K562 (cell line): ENCODE results near the gene RPL10A. TPM values are rescaled to one million over a fixed set of nuclear protein-coding genes. Genes with fewer than 3 reads are reported as not detected.

ENCODE experiments used
- ARID2 ChIP-seq: fragments of 450-650 bp; IDR thresholded peaks from 2 replicates; pipeline ENCODE4 v1.6.1; 2017; ENCODE audit warnings: antibody characterized with exemption, mild to moderate bottlenecking
- C11orf30 ChIP-seq: fragments of 450-650 bp; IDR thresholded peaks from 2 replicates; pipeline ENCODE4 v1.6.1; 2016; ENCODE audit warnings: low read depth, mild to moderate bottlenecking
- KDM5B ChIP-seq: fragments of 200-600 bp; sonication (generic); IDR thresholded peaks from 2 replicates; pipeline ENCODE4 v1.6.1; 2012; ENCODE audit warnings: low read depth, mild to moderate bottlenecking, moderate library complexity, low read length, control low read depth, inconsistent platforms; ENCODE audit not compliant: insufficient replicate concordance
- MBD2 ChIP-seq: sonication (generic); IDR thresholded peaks from 2 replicates; pipeline ENCODE4 v1.6.1; 2016; ENCODE audit warnings: low read depth, borderline replicate concordance
- RBFOX2 ChIP-seq: fragments of 200-400 bp; formaldehyde crosslinking; IDR thresholded peaks from 2 replicates; pipeline ENCODE4 v1.6.1; 2017; ENCODE audit warnings: low read depth, mild to moderate bottlenecking, low read length, moderate library complexity
- RCOR1 ChIP-seq, 2 experiments: IDR thresholded peaks; 2 replicates each; pipeline ENCODE4 v1.6.1; 2012; ENCODE audit warnings: low read depth in 2 of 2, low read length in 2 of 2, borderline replicate concordance in 1 of 2, improper control_type of control experiment in 1 of 2
- SRF ChIP-seq, 2 experiments: fragments of 250-450, 450-650 bp in 1 of 2; sonication (Bioruptor Pico) in 1 of 2; sonication (generic) in 1 of 2; formaldehyde crosslinking; IDR thresholded peaks; 2 replicates each; pipeline versions ENCODE4 v1.5.0 to v1.5.1; 2020 to 2022; ENCODE audit warnings: mild to moderate bottlenecking in 1 of 2, missing genetic modification reagents in 1 of 2
- TAF9B ChIP-seq: fragments of 450-650 bp; IDR thresholded peaks from 2 replicates; pipeline ENCODE4 v1.6.1; 2018; ENCODE audit warnings: mild to moderate bottlenecking; ENCODE audit not compliant: partially characterized antibody
- ZNF644 ChIP-seq: fragments of 200-800 bp; sonication (Bioruptor generic); IDR thresholded peaks from 2 replicates; pipeline ENCODE4 v1.6.1; 2016; ENCODE audit warnings: low read depth, missing genetic modification characterization, missing compliant biosample characterization
- ZNF707 ChIP-seq: fragments of 250-450 bp; sonication (Bioruptor Pico); conservative IDR thresholded peaks from 2 replicates; pipeline ENCODE4 v1.8.0; 2022; ENCODE audit warnings: inconsistent platforms, mild to moderate bottlenecking, moderate library complexity
- polyA plus RNA-seq, 8 experiments: library from polyadenylated mRNA; depleted of rRNA in 4 of 8; stranded (reverse) in 5 of 8; unstranded in 3 of 8; fragments of >200 nt; fragmentation: Nextera tagmentation in 2 of 8; fragmentation: Illumina TruSeq in 1 of 8; extraction: Ambion mirVana in 2 of 8; extraction: Trizol in 1 of 8; gene quantifications; 2 replicates each; pipeline versions ENCODE4 v1.2.1 to v1.2.3, GENCODE V29; 2011 to 2014; ENCODE audit warnings: inconsistent platforms in 1 of 8, missing spikeins in 1 of 8
- total RNA-seq, 7 experiments: library from RNA; depleted of rRNA in 6 of 7; stranded (reverse); fragments of >200 nt in 6 of 7; fragmentation: Illumina TruSeq in 2 of 7; extraction: Trizol in 2 of 7; gene quantifications; 2 replicates each; pipeline versions ENCODE4 v1.2.1 to v1.2.3, GENCODE V29; 2011 to 2021; ENCODE audit warnings: low replicate concordance in 1 of 7
- TF ChIP-seq, protein P1 (sequence below): fragments of 450-650 bp; IDR thresholded peaks from 2 replicates; pipeline ENCODE4 v1.6.1; 2016; ENCODE audit warnings: mild to moderate bottlenecking, moderate library complexity
- TF ChIP-seq, protein P2 (sequence below): IDR thresholded peaks from 3 replicates; pipeline ENCODE4 v1.6.1; 2011; ENCODE audit warnings: borderline replicate concordance, mild to moderate bottlenecking, moderate library complexity; ENCODE audit not compliant: insufficient read length; ENCODE audit errors: extremely low read depth

RPL10A gene
- total and polyA plus RNA-seq, 9 of the 15 experiments (the other 6 are each of a cell fraction or from before 2014, with no cell fraction given) = 1,589 to 3,237 (median 2,116) TPM

DNA sequence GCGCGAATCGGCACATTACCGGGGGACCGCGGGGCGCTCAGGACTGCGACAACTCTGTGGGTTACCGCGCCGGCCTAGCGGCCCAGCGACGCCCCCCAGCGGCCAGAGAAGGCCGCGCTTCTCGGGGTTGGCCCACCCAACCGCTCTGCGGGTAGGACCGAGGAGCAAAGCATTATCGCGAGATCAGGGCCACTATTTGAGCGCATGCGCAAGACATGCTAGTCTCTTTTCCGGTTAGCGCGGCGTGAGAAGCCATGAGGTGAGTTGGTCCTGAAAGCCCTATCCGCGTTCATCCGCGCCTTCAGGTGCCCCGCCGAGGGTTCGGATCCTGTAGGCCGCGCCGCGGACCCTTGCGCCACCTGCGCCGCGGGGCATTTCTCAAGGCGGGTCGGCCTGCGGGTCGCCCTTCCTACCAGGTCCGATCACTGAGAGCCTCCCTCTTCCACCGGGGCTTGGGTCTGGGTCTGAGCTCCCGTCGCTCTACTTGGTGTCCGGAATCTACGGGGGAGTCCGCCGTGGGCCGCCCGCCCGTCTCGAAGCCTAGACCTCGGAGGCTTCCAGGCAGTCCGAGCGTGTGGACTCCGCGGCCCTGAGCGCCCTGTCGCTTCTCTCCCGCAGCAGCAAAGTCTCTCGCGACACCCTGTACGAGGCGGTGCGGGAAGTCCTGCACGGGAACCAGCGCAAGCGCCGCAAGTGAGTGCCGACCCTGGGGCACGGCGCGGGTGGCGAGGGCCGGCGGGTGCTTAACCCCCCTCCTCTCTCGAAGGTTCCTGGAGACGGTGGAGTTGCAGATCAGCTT is at the start of gene RPL10A (continued):
- TF ChIP-seq, protein P1, sequence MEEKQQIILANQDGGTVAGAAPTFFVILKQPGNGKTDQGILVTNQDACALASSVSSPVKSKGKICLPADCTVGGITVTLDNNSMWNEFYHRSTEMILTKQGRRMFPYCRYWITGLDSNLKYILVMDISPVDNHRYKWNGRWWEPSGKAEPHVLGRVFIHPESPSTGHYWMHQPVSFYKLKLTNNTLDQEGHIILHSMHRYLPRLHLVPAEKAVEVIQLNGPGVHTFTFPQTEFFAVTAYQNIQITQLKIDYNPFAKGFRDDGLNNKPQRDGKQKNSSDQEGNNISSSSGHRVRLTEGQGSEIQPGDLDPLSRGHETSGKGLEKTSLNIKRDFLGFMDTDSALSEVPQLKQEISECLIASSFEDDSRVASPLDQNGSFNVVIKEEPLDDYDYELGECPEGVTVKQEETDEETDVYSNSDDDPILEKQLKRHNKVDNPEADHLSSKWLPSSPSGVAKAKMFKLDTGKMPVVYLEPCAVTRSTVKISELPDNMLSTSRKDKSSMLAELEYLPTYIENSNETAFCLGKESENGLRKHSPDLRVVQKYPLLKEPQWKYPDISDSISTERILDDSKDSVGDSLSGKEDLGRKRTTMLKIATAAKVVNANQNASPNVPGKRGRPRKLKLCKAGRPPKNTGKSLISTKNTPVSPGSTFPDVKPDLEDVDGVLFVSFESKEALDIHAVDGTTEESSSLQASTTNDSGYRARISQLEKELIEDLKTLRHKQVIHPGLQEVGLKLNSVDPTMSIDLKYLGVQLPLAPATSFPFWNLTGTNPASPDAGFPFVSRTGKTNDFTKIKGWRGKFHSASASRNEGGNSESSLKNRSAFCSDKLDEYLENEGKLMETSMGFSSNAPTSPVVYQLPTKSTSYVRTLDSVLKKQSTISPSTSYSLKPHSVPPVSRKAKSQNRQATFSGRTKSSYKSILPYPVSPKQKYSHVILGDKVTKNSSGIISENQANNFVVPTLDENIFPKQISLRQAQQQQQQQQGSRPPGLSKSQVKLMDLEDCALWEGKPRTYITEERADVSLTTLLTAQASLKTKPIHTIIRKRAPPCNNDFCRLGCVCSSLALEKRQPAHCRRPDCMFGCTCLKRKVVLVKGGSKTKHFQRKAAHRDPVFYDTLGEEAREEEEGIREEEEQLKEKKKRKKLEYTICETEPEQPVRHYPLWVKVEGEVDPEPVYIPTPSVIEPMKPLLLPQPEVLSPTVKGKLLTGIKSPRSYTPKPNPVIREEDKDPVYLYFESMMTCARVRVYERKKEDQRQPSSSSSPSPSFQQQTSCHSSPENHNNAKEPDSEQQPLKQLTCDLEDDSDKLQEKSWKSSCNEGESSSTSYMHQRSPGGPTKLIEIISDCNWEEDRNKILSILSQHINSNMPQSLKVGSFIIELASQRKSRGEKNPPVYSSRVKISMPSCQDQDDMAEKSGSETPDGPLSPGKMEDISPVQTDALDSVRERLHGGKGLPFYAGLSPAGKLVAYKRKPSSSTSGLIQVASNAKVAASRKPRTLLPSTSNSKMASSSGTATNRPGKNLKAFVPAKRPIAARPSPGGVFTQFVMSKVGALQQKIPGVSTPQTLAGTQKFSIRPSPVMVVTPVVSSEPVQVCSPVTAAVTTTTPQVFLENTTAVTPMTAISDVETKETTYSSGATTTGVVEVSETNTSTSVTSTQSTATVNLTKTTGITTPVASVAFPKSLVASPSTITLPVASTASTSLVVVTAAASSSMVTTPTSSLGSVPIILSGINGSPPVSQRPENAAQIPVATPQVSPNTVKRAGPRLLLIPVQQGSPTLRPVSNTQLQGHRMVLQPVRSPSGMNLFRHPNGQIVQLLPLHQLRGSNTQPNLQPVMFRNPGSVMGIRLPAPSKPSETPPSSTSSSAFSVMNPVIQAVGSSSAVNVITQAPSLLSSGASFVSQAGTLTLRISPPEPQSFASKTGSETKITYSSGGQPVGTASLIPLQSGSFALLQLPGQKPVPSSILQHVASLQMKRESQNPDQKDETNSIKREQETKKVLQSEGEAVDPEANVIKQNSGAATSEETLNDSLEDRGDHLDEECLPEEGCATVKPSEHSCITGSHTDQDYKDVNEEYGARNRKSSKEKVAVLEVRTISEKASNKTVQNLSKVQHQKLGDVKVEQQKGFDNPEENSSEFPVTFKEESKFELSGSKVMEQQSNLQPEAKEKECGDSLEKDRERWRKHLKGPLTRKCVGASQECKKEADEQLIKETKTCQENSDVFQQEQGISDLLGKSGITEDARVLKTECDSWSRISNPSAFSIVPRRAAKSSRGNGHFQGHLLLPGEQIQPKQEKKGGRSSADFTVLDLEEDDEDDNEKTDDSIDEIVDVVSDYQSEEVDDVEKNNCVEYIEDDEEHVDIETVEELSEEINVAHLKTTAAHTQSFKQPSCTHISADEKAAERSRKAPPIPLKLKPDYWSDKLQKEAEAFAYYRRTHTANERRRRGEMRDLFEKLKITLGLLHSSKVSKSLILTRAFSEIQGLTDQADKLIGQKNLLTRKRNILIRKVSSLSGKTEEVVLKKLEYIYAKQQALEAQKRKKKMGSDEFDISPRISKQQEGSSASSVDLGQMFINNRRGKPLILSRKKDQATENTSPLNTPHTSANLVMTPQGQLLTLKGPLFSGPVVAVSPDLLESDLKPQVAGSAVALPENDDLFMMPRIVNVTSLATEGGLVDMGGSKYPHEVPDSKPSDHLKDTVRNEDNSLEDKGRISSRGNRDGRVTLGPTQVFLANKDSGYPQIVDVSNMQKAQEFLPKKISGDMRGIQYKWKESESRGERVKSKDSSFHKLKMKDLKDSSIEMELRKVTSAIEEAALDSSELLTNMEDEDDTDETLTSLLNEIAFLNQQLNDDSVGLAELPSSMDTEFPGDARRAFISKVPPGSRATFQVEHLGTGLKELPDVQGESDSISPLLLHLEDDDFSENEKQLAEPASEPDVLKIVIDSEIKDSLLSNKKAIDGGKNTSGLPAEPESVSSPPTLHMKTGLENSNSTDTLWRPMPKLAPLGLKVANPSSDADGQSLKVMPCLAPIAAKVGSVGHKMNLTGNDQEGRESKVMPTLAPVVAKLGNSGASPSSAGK = peak; percentile 87
- TF ChIP-seq RCOR1 (IDR thresholded peaks at IDR 0.05; ENCODE audit: borderline replicate concordance in 1 of 2, low read depth in 2 of 2, low read length in 2 of 2) (peak in 1 of 2 experiments; percentile 54; a peak in 1 of 4 replicates), ARID2 (0 out of 2 replicates have a peak, but pooled peaks have one; percentile 25), KDM5B (peak; percentile 100), RBFOX2 (peak; percentile 97), TAF9B (peak; percentile 99), SRF (CRISPR knock-in tag; IDR thresholded peaks at IDR 0.05) (peak in 1 of 2 experiments; percentile 73; a peak in 2 of 4 replicates), ZNF707 (CRISPR knock-in tag) (no peak), C11orf30 (peak; percentile 38), ZNF644 (no peak), MBD2 (peak; percentile 91)
- TF ChIP-seq, protein P2, sequence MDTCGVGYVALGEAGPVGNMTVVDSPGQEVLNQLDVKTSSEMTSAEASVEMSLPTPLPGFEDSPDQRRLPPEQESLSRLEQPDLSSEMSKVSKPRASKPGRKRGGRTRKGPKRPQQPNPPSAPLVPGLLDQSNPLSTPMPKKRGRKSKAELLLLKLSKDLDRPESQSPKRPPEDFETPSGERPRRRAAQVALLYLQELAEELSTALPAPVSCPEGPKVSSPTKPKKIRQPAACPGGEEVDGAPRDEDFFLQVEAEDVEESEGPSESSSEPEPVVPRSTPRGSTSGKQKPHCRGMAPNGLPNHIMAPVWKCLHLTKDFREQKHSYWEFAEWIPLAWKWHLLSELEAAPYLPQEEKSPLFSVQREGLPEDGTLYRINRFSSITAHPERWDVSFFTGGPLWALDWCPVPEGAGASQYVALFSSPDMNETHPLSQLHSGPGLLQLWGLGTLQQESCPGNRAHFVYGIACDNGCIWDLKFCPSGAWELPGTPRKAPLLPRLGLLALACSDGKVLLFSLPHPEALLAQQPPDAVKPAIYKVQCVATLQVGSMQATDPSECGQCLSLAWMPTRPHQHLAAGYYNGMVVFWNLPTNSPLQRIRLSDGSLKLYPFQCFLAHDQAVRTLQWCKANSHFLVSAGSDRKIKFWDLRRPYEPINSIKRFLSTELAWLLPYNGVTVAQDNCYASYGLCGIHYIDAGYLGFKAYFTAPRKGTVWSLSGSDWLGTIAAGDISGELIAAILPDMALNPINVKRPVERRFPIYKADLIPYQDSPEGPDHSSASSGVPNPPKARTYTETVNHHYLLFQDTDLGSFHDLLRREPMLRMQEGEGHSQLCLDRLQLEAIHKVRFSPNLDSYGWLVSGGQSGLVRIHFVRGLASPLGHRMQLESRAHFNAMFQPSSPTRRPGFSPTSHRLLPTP = no peak
